ENCODE data around the gene SETD2. TPM values are rescaled to one million over a fixed set of nuclear protein-coding genes. Genes with fewer than 3 reads are reported as not detected.
A peak's percentile ranks its signal among the peaks of the same experiment; 100 is the strongest.

Gene SETD2
- total and polyA plus RNA-seq, 9 of the 15 experiments (the other 6 are each of a cell fraction or from before 2014, with no cell fraction given) = 8.2 to 44.0 (median 33.6) TPM

GRCh38 chr3:46968783-46969428 is 195.0 kb downstream of the SETD2 start:
- ATAC-seq (no peak), FAIRE-seq (no peak), DNase-seq (ENCODE audit: extremely low read depth in 1 of 4, low spot score in 3 of 4) (peak in 1 of 4 experiments; percentile 43)
- H3K27ac ChIP-seq (ENCODE audit: extremely low read depth, low read depth, low read length) = no peak overlapping the region
- no TSS peak for BruUV-seq (replicated peaks)
- in situ Hi-C loops (cut with MboI) (no loop called here), intact Hi-C loops (cut with micrococcal nuclease) (no loop called here)
- peaks cover 92% of the 10 kb centered on the region for H3K79me2 ChIP-seq (ENCODE audit: control insufficient read depth, insufficient read depth, low read length)
- ChIA-PET POLR2A (interaction anchor here (0.6 to 6.2 kb wide), 6 partner anchors 11 to 63 kb away, joined by 3 to 55 read pairs (median 4); partner anchors contain the start of gene NBEAL2), CTCF (ENCODE audit: low intra/inter-chr PET ratio) (no interaction called here)
- no peak overlapping the region for H3K4me2 ChIP-seq (ENCODE audit: insufficient read depth, low read length)
- H3K36me3 ChIP-seq (ENCODE audit: control insufficient read depth, insufficient read depth, low read length) = peaks cover 71% of the 10 kb centered on the region
- peaks cover 48 to 55% of the 10 kb centered on the region in 2 experiments for H3K4me1 ChIP-seq (replicated peaks in 1 of 2; ENCODE audit: control insufficient read depth in 2 of 2, insufficient read depth in 2 of 2, low read length in 2 of 2)
- no peak overlapping the region; a peak in 1 of 4 replicates for H3K9ac ChIP-seq (ENCODE audit: insufficient read depth in 1 of 2, low read depth in 2 of 2, low read length in 2 of 2)
- no peak overlapping the region for H3K4me3 ChIP-seq
- no peaks in the 10 kb centered on the region for H3K9me3 ChIP-seq (replicated peaks; ENCODE audit: control insufficient read depth, insufficient read depth, low read depth, low read length)
- peaks cover 71% of the 10 kb centered on the region for H4K20me1 ChIP-seq (replicated peaks; ENCODE audit: control insufficient read depth, insufficient read depth, low read length)
- 62% methylated on average over 9 of the region's 9 CpGs for WGBS (ENCODE audit: insufficient coverage, low coverage, missing lambda C conversion rate)
- peaks cover 41% of the 10 kb centered on the region for H3K9me1 ChIP-seq (ENCODE audit: control insufficient read depth, insufficient read depth, low read length)
- TF ChIP-seq POLR2A (conservative IDR thresholded peaks at IDR 0.05) (peak; percentile 26; the same call in 1 of the 2 replicates), PHF21A (IDR thresholded peaks at IDR 0.05; ENCODE audit: borderline replicate concordance, low read depth) (no peak), ZNF699 (CRISPR knock-in tag; IDR thresholded peaks at IDR 0.05; ENCODE audit: insufficient replicate concordance) (no peak), CEBPB (tag; IDR thresholded peaks at IDR 0.05) (peak; percentile 31; the same call in 1 of the 2 replicates)
- H2AFZ ChIP-seq (ENCODE audit: low read depth, low read length) = no peak overlapping the region
- no peaks in the 10 kb centered on the region for H3K27me3 ChIP-seq (ENCODE audit: control insufficient read depth in 2 of 2, insufficient read depth in 2 of 2, low read length in 2 of 2)

GRCh38 chr3:46966811-46967210 is 197.1 kb downstream of the SETD2 start:
- H3K27ac ChIP-seq (ENCODE audit: extremely low read depth, low read depth, low read length) = no peak overlapping the region
- TF ChIP-seq CTCF (IDR thresholded peaks at IDR 0.05 in 2 of 3, conservative IDR thresholded peaks at IDR 0.05 in 1 of 3; ENCODE audit: insufficient read depth in 2 of 3, low read depth in 1 of 3, low read length in 3 of 3) (peak in 2 of 3 experiments; percentile 18 to 27; a peak in 3 of 6 replicates), BRD9 (IDR thresholded peaks at IDR 0.05; ENCODE audit: low read depth, partially characterized antibody) (no peak), ZNF395 (CRISPR knock-in tag; IDR thresholded peaks at IDR 0.05) (no peak), C11orf30 (IDR thresholded peaks at IDR 0.05; ENCODE audit: low read depth) (no peak), PHB (CRISPR knock-in tag; IDR thresholded peaks at IDR 0.05) (no peak), TFAP4 (CRISPR knock-in tag; IDR thresholded peaks at IDR 0.05; ENCODE audit: borderline replicate concordance) (no peak)

More at GRCh38 chr3:46966811-46967210, 197.1 kb downstream of the SETD2 start:
- Histone ChIP-seq H3K9me1 (ENCODE audit: control insufficient read depth, insufficient read depth, low read length) (peaks cover 41% of the 10 kb centered on the region), H3K9me3 (replicated peaks; ENCODE audit: control insufficient read depth, insufficient read depth, low read depth, low read length) (no peaks in the 10 kb centered on the region), H2AFZ (ENCODE audit: low read depth, low read length) (no peak overlapping the region), H3K36me3 (ENCODE audit: control insufficient read depth, insufficient read depth, low read length) (peaks cover 72% of the 10 kb centered on the region), H3K79me2 (ENCODE audit: control insufficient read depth, insufficient read depth, low read length) (peaks cover 86% of the 10 kb centered on the region), H3K4me2 (ENCODE audit: insufficient read depth, low read length) (no peak overlapping the region), H3K27me3 (ENCODE audit: control insufficient read depth in 2 of 2, insufficient read depth in 2 of 2, low read length in 2 of 2) (no peaks in the 10 kb centered on the region), H3K4me1 (replicated peaks in 1 of 2; ENCODE audit: control insufficient read depth in 2 of 2, insufficient read depth in 2 of 2, low read length in 2 of 2) (peaks cover 38 to 39% of the 10 kb centered on the region in 2 experiments), H3K9ac (ENCODE audit: insufficient read depth in 1 of 2, low read depth in 2 of 2, low read length in 2 of 2) (peak overlapping the region in 1 of 2 experiments; percentile 57; a peak in 1 of 4 replicates), H4K20me1 (replicated peaks; ENCODE audit: control insufficient read depth, insufficient read depth, low read length) (peaks cover 75% of the 10 kb centered on the region), H3K4me3 (no peak overlapping the region)
- WGBS (ENCODE audit: insufficient coverage, low coverage, missing lambda C conversion rate) = 85% methylated on average over 5 of the region's 5 CpGs
- peak in 1 of 4 experiments; percentile 16 for DNase-seq (ENCODE audit: extremely low read depth in 1 of 4, low spot score in 3 of 4)
- ChIA-PET POLR2A (interaction anchor here (0.6 to 6.2 kb wide), 9 partner anchors 9 to 554 kb away, joined by 3 to 55 read pairs (median 4); partner anchors contain the start of genes CCDC12 and NBEAL2), CTCF (ENCODE audit: low intra/inter-chr PET ratio) (no interaction called here)
- BruUV-seq (replicated peaks) = no TSS peak
- intact Hi-C loops (cut with micrococcal nuclease) (no loop called here), in situ Hi-C loops (cut with MboI) (no loop called here)
- ATAC-seq = peak; percentile 28; the same call in 2 of the 3 replicates
- FAIRE-seq = no peak
